ENCODE data around the gene SPTBN4. TPM values are rescaled to one million over a fixed set of nuclear protein-coding genes. Genes with fewer than 3 reads are reported as not detected.
A peak's percentile ranks its signal among the peaks of the same experiment; 100 is the strongest.
"Not testable (repeated sequence)": the region's sequence is repeated elsewhere in the genome, so short reads cannot be mapped to it uniquely, and the experiment has no call there.

The SPTBN4 gene
- polyA plus RNA-seq, 1 donor: 1.2 TPM

DNA sequence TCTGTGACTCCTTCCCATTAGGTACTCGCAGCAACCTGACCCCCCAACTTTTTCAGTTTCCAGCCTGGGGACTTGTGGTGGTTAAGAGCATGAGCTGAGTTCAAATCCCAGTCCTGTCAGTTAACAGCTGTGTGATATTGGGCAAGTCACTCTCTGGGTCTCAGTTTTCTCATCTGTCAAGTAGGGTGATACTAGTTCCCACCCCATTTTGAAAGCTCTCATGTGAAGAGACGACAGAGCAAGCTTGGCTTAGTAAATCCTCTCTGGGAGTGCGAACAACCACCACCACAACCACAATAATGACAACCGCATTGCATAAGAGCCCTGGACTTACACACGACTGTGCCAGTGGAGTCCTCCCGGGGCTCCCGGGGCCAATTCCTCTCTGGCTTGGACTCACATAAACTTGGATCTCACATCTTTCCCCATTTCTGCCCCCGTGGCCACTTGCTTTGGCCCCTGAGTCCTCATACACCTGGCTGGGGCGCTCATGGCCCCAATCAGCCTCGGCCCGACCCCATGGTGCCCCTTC is 1.7 kb upstream of the SPTBN4 start:
- no peak for DNase-seq

DNA sequence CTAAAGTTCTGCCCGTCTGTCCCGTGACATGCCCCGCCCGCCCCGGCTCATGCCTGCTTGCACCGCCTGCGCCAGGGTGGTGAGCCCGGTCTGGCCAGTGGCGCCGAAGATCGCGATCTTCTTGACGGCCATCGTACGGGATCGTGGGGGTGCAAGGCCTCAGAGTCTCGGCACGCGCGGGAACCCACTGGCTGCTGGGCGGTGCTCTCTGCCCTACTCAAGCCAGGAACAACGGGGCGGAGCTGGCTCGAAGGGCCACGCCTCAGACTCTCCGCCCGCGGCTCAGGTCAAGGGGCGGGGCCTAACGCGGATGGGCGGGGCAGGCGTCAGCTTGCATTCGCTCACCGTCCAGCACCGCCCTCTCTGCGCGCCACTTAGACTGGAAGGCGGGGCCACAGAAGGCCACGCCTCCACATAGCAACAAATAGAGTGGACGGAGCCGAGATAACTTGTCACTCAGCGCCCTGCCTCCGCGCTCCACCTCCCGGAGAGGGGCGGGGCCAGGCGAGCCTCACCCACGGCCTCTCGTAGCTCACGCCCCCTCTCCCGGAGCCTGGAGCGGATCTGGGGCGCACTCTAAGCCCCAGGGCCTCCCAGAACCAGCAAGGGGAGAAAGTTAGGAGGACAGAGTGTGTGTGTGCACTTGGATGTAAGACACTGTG is 1.1 kb upstream of the SPTBN4 start, which contains the start of gene BLVRB:
Gene BLVRB, minus strand, starts transcription at position 189 of the 662 bp plus-strand sequence. Its CDS starts 57 bp downstream, at position 132.
- DNase-seq: peak; percentile 99

DNA sequence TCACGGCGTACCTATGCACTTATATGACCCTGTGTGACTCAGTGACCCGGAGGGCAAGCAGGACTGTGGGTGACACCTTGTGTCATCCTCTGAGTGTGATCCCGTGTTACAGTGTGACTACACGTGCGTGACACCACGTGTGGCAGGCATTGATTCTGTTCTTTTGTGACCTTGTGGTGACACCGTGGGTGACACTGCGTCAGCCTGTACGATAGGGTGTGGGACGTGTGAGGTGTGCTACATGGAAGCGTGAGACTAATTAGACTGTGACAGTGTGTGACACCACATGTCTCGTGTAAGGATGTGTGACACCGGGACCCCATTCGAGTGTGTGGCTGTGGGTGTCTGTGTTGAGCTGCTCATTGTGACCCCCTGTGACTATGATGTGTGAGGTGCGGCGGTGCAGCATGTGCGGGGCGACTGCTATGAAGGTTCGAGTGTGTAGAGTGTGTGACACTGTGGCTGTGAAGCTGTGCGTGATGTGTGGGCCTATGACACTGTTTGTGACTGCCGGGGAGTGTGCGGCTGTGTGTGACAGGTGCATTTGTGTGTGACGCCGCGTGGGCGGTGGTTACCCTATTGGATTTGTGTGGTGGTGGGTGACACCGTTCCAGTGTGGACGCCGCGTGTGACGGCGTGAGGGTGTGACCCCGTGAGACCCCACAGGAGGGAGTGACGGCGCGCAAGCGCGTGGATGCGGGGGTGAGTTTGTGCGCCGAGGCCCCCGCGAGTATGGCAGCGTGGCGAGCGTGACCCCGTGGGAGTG is 399 bp upstream of the SPTBN4 start:
- DNase-seq: no peak

DNA sequence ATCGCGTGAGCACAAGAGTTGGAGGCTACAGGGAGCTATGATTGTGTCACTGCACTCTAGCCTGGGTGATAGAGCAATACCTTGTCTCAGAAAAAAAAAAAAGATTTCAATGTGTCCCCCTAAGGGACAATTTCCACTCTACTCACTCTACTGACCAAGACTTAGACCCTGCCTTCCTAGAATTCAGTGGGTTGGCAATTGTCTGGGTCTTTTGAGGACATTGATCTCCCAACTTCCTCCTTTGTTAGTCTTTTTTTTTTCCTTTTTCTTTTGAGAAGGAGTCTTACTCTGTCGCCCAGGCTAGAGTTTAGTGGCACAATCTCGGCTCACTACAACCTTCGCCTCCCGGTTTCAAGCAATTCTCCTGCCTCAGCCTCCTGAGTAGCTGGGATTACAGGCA is 2.2 kb downstream of the SPTBN4 start:
- DNase-seq: no peak

DNA sequence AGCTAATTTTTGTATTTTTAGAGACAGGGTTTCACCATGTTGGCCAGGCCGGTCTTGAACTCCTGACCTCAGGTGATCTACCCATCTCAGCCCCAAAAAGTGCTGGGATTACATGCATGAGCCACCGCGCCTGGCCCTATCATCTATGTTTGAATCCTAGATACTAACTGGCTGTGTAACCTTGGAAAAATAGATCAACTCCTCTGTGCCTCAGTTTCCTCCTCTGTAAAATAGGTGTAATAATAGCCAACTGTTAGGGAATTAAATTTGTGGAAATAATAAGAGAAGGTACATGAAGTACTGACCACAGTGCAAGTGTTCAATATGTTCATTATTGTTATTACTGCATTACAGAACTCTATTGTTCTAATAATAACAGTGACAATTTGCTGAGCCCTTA is 4.3 kb downstream of the SPTBN4 start:
- no peak for DNase-seq

DNA sequence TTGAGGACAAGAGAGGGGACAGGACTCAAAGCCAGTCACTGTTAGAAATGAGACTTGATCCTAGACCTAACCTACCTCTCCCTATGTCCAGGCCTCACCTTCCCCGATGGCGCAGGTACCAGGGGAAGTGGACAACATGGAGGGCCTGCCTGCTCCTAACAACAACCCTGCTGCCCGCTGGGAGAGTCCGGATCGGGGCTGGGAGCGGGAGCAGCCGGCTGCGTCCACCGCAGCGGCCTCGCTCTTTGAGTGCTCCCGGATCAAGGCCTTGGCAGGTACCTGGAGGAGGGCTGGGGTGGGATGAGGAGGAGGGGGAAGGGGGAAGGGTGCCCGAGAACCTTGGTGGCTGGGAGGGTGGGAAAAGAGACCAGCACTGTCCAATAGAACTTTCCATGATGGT is 5.7 kb downstream of the SPTBN4 start:
- no peak for DNase-seq

DNA sequence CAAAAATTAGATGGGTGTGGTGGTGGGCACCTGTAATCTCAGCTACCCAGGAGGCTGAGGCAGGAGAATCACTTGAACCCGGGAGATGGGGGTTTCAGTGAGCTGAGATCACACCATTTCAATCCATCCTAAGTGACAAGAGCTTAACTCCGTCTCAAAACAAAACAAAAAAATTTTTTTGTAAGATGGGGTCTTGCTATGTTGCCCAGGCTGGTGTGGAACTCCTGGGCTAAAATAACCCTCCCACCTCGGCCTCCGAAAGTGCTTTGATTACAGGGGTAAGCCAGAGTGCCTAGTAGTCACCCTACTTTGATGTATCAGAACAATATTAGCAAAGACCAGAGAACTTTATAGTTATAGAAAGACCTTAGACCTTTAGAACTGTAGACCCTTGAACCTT is 7.9 kb downstream of the SPTBN4 start:
- DNase-seq: no peak

DNA sequence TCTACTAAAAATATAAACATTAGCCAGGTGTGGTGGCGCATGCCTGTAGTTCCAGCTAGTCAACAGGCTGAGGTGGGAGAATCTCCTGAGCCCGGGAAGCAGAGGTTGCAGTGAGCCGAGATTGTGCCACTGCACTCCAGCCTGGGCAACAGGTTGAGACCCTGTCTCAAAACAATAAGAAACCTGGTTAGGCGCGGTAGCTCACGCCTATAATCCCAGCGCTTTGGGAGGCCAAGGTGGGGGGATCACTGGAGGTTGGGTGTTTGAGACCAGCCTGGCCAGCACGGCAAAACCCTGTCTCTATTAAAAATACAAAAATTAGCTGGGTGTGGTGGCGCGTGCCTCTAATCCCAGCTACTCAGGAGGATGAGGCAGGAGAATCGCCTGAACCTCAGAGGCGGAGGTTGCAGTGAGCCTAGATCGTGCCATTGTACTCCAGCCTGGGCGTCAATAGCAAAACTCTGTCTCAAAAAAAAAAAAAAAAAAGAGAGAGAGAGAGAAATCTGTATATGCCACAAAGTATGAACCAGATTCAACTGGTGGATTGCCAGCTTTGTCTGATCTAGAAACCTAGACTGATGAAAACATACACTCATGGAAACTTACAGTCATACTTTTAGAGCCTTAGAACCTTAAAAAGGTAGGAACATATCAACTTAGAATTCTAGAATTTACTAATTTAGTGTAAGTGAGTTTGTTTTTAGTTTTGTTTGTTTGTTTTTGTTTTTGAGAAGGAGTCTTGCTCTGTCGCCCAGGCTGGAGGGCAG is 9.3 kb downstream of the SPTBN4 start:
- DNase-seq: not testable (repeated sequence)

DNA sequence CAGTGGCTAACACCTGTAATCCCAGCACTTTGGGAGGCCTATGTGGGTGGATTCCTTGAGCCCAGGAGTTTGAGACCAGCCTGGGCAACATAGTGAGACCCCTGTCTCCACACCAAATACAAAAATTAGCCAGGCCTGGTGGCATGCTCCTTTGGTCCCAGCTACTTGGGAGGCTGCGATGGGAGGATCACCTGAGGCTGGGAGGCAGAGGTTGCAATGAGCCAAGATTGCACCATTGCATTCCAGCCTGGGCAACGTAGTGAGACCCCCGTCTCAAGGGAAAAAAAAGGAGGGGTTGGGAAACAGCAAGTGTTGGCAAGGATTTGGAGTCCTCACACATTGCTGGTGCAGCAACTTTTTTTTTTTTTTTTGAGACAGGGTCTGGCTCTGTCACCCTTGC is 19.2 kb downstream of the SPTBN4 start:
- DNase-seq: no peak

DNA sequence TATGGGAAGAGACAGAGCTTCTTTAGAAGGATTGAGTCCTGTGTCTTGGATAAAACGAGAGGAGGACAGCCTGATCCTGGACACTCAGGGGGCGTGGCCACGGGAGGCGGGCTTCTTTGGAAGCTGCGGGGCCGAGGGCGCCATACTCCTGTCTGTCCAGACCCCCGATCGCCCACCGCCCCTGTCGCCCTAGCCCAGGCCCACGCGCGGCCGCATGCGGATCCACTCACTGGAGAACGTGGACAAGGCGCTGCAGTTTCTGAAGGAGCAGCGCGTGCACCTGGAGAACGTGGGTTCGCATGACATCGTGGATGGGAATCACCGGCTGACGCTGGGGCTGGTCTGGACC is 23.1 kb downstream of the SPTBN4 start:
- DNase-seq: no peak

DNA sequence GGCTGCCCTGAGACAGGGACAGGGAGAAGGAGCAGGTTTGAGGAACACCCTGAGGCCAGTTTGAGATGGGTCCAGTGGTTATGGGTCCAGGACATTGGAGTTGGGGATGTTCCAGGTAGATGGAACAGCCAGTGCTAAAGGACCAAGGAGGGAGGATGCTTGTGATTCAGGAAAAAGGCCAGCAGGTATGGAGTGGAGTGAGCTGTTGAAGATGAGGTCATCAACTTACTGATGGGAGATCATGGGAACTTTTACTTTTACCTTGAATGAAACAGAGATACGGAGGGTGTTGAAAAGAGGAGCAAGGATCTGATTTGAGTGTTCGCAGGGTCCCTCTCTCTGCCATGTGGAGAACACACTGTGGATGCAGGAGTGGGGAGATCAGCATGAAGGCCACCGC is 25.5 kb downstream of the SPTBN4 start:
- DNase-seq: no peak

DNA sequence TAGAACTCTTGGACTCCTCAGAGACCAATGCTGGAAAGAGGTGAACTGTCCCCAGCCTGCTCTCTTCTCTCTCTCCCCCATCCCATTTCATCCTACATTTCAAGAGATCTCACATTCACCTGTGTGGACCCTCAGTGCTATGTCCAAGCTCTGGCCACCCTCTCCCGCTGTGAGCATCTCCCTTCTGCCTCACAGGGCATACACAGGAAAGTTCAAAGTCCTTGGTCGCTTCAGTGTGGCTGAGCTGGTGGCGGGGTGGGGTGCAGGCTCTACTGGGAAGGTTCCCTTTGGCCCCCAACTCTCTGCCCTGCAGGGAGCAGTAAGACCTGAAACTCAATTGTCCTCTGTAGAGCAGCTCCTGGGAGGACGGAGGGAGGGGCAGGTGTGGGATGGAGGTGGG is 27.0 kb downstream of the SPTBN4 start:
- no peak for DNase-seq

DNA sequence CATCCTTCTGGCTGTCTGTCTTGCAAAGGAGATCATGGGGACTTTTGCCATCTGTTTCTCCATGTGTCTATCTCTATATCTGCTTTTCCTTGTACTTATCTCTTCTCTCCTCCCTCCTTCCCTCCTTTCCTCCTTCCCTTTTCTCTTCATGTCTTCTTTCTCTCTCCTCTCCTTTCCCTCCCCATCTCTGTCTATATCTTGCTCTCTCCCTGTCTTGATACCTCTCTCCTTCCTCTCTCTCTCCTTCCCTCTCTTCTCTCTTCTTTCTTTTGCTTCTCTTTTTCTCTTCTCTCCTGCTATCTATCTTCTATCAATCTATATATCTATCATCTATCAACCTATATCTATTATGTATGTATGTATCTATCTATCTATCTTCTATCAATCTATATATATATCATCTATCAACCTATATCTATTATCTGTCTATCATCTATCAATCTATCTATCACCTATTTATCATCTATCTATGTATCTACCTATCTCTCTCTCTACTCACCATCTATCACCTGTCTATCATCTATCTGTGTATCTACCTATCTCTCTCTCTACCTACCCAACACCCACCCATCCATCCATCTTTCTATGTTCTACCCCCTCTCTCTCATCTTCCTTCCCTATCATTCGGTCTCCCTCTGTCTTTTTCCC is 27.5 kb downstream of the SPTBN4 start:
- no peak for DNase-seq

DNA sequence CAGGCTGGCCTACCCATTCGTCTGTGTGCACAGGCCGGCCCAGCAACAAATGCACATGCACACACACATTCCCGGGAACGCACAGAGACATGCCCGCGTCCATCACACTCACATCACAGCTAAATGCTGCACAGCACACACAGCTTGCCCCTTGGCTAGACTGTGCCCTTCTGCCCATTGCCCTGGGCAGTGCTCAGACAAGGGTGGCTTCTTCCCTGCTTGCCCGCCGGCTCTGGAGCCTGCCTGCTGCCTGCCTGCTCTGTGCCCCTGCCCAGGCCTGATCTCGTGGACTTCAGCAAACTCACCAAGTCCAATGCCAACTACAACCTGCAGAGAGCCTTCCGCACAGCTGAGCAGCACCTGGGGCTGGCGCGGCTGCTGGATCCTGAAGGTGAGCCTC is 30.4 kb downstream of the SPTBN4 start:
- DNase-seq: no peak

DNA sequence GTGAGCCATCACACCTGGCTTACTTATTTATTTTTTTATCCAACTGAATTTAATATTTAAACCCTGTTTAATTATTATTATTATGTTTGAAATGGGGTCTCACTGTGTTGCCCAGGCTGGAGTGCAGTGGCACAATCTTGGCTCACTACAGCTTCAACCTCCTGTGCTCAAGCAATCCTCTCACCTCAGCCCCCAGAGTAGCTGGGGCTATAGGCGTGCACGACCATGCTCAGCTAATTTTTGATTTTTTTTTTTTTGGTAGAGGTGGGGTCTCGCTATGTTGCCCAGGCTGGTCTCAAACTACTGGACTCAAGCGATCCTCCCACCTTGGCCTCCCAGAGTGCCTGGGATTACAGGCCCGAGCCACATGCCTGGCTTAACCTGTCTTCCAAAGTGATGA is 32.5 kb downstream of the SPTBN4 start:
- DNase-seq: no peak

DNA sequence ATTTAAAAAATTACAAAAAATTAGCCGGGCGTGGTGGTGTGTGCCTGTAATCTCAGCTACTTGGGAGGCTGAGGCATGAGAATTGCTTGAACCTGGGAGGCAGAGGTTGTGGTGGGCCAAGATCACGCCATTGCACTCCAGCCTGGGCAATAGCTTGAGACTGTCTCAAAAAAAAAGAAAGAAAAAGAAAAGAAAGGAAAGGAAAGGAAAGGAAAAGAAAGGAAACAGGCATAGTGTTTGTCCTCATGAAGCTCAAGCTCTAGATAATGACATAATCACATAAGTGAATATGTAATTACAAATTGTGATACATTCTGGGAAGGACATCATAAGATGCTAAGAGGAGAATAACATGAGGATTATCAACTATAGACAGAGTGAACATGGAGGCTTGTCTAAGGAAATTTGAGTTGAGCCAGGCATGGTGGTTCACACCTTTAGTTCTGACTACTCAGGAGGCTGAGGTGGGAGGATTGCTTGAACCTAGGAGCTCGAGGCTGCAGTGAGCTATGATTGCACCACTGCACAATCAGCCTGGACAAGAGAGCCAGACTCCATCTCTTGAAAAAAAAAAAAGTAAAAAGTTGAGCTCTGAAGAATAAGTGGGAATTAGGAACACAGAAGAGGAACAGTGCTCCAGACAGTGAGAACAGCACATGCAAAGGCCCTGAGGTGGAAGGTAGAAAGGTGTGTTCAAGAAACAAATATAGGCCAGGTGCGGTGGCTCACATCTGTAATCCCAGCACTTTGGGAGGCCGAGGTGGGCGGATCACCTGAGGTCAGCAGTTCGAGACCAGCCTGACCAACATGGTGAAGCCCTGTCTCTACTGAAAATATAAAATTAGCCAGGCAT is 34.1 kb downstream of the SPTBN4 start:
- DNase-seq: not testable (repeated sequence)

DNA sequence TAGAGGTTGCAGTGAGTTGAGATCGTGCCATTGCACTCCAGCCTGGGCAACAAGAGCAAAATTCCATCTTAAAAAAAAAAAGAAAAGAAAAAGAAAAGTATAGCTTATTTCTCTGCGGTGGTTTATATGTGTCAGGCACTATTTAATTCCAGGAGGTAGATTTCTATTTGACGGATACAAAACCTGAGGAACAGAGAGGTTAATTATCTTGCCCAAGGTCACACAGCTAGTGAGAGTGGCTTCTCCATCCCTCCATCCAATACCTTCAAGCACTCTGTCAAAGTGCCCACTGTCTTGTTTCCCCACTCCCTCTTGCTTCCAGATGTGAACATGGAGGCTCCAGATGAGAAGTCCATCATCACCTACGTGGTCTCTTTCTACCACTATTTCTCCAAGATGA is 34.8 kb downstream of the SPTBN4 start:
- DNase-seq: no peak

DNA sequence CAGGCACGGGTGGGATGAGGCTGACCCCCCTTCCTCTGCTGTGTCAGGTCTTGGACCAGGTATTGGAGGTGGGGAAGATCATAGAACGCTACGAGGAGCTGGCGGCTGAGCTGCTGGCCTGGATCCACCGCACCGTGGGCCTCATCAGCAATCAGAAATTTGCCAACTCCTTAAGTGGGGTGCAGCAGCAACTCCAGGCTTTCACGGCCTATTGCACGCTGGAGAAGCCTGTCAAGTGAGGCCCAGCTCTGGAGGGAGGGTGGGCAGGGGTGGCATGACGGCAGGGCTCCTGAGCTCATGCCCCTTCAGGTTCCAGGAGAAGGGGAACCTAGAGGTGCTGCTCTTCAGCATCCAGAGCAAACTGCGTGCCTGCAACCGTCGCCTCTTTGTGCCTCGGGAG is 35.3 kb downstream of the SPTBN4 start:
- no peak for DNase-seq

DNA sequence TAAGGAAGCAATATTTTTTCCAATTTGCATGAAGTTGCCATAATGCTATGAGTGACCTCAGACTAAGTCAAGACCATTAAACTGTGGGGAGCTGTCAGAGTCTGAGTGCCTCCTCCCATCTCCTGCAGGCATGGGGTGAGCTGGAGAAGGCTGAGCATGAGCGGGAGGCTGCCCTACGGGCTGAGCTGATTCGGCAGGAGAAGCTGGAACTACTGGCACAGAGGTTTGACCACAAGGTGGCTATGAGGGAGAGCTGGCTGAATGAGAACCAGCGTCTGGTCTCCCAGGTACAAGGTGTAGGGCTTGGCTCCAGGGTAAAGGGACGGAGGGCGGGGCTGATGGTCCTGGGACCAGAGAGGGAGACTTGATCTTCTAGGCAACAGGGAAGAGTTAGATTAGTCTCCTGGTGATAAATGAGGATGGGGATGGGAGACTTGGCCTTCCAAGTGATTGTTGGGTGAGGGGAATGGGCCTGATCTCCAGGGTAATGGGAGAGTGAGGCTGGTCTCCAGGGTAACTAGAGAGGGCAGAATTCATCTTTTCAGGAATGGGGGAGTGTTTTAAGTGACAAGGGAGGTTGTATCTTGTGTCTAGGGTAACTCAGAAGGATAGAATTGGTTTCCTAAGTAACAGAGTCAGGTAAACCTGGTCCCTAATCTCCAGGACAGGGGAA is 36.0 kb downstream of the SPTBN4 start:
- DNase-seq: no peak

DNA sequence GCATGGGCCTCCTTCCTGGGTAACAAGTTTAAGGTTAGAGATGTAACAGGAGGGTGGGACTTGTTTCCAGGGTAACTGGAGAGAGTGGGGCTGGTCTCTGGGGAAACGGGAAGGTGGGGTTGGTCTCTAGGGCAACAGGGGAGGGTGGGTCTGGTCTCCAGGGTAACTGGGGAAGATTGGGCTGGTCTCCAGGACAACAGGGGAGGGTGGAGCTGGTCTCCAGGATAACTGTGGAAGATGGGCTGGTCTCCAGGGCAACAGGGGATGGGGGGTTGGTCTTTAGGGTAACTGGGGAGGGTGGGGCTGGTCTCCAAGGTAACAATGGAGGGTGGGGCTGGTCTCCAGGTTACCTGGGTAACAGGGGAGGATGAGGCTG is 36.5 kb downstream of the SPTBN4 start:
- no peak for DNase-seq

DNA sequence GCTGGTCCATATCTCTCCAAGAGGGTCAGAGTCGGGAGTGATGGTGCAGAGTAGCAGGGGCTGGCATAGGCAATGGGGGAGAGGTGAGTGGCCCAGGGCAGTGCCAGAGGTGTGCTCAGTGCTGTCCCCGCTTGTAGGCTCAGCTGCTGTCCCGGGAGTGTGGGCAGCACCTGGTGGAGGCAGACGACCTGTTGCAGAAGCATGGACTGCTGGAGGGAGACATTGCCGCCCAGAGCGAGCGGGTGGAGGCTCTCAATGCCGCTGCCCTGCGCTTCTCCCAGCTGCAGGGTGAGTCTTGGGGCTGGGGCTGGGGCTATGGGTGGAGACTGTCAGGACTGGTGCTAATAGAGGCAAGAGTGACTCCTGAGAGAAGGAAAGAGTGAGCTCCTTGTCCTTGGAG is 39.3 kb downstream of the SPTBN4 start:
- no peak for DNase-seq
